ENCODE results near the gene MYOF.

GRCh38 chr10:93461807-93462178, 20.3 kb downstream of the MYOF start:
- no peak for TF ChIP-seq CTCF (conservative IDR thresholded peaks at IDR 0.05 in 1 of 2, IDR thresholded peaks at IDR 0.05 in 1 of 2; ENCODE audit: low read depth in 1 of 2, low read length in 2 of 2)
- no peak for TF ChIP-seq EZH2 (IDR thresholded peaks at IDR 0.05; ENCODE audit: low read length, missing control alignments)
